Measurements from ENCODE around the gene TTLL5.

DNA sequence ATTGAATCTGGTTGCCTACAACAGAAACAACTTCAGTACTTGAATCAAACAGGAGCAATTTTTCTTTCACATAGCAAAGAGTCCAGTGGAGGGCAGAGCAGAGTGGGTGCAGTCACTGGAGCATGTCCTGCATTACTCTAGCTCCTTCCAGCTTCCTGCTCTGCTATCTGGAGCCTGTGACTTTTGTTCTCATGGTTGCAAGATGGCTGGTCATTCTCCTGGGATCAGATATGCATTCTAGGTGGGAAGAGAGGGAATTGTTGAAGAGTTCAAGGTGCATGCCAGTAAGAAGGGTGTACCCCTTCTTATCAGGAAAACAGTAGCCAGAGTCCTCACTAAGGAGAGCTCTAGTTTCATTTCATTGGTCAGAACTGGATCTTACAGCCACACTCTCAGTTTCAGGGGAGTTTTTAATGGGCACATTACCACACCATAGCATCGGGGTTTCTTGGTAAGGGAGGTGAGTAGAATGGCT is 332.6 kb downstream of the TTLL5 start:
- no peak for TF ChIP-seq CTCF (IDR thresholded peaks at IDR 0.05; ENCODE audit: insufficient read depth, low read length, poor library complexity, severe bottlenecking)
- no peak for TF ChIP-seq EZH2phosphoT487 (conservative IDR thresholded peaks at IDR 0.05; ENCODE audit: low read length)

Data from SU-DHL-6 (cell line).